GM12892 (cell line): Measurements from ENCODE around the gene SMG6.
"Not testable (repeated sequence)": the region's sequence is repeated elsewhere in the genome, so short reads cannot be mapped to it uniquely, and the experiment has no call there.

ENCODE experiments used
- DNase-seq: peaks from one replicate; pipeline ENCODE4 v3.0.0; 2011; ENCODE audit not compliant: insufficient read length
- FAIRE-seq: peaks from 2 replicates; lab custom pipeline; 2011; peaks lifted over from hg19 to GRCh38; lab: Jason Lieb, UNC
- POLR2A ChIP-seq: IDR thresholded peaks from 2 replicates; pipeline ENCODE4 v1.6.1; 2011; ENCODE audit warnings: low read depth, low read length, control low read depth
- POLR2AphosphoS5 ChIP-seq: IDR thresholded peaks from 2 replicates; pipeline ENCODE4 v1.6.1; 2011; ENCODE audit warnings: low read depth, low read length, control low read depth
- TAF1 ChIP-seq: IDR thresholded peaks from 2 replicates; pipeline ENCODE4 v1.6.1; 2011; ENCODE audit warnings: low read depth, mild to moderate bottlenecking, control low read depth, low read length, borderline replicate concordance

SMG6 gene

DNA sequence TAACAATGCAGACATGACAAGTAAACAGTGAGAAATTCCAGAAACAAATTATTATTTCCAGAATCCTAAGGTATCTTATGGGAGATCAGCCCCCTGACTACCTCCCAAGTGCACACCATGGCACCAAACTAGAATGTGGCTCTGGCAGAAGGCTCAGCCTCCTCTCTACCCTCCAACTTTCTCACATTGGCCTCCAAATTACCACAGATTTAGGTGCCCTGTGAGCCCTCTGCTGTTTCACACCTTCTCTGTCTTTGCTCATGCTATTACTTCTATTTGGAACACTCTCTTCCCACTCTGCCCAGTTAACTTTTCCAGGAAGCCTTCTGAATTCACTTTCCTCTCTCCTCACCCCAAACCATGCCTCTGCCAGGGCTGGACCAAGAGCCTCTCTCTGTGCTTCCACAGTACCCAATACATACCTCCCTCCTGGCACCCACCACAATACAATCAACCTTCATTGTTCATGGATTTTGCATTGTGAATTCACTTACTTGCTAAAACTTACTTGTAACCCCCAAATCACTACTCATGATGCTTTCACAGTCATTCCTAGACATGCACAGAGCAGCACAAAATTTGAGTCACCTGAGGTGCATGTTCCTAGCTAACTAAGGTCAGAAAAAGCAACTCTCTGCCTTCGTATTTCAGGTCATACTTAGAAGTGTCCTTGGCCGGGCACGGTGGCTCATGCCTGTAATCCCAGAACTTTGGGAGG lies 31.4 kb downstream of the SMG6 start:
- peak; percentile 60 for FAIRE-seq

DNA sequence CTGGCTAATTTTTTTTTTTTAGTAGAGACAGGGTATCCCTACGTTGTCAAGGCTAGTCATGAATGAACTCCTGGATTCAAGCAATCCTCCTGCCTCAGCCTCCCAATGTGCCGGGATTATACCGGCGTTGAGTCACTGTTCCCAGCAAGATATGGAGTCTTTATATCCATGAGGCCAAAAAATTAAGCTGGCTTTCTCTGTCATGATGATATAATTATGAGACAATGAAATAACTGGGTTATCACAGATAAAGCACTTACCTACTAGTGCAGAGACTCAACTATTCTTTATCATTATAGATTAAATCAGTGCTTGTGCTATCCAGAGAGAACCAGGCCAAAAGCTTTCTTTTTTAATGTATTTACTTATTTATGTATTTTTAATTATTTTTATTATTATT lies 36.2 kb downstream of the SMG6 start:
- FAIRE-seq (no peak), DNase-seq (no peak)
- TF ChIP-seq POLR2AphosphoS5 (no peak), TAF1 (no peak), POLR2A (no peak)

More for the DNA sequence above, 31.4 kb downstream of the SMG6 start:
- TF ChIP-seq POLR2A (no peak), TAF1 (no peak), POLR2AphosphoS5 (no peak)
- no peak for DNase-seq

DNA sequence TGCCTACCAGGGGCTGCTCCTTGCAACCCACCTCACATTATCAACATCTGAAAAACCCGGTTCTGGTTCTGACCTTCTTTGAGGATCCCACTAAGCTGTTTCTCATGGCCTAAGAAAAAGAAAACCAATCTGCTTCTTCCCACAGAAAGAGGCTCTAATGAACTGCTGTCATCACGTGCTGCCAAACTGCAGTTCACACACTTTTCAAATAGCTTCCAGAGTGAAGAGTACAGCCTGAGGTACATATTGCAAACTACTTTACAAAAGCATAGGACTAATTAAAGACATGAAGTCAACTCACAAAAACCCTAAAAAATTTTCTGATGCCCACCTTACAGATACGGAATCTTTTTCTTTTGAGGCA lies 36.7 kb downstream of the SMG6 start:
- FAIRE-seq (no peak), DNase-seq (no peak)
- no peak for TF ChIP-seq POLR2A
- no peak; the same call in 1 of the 2 replicates for TF ChIP-seq POLR2AphosphoS5
- no peak for TF ChIP-seq TAF1

DNA sequence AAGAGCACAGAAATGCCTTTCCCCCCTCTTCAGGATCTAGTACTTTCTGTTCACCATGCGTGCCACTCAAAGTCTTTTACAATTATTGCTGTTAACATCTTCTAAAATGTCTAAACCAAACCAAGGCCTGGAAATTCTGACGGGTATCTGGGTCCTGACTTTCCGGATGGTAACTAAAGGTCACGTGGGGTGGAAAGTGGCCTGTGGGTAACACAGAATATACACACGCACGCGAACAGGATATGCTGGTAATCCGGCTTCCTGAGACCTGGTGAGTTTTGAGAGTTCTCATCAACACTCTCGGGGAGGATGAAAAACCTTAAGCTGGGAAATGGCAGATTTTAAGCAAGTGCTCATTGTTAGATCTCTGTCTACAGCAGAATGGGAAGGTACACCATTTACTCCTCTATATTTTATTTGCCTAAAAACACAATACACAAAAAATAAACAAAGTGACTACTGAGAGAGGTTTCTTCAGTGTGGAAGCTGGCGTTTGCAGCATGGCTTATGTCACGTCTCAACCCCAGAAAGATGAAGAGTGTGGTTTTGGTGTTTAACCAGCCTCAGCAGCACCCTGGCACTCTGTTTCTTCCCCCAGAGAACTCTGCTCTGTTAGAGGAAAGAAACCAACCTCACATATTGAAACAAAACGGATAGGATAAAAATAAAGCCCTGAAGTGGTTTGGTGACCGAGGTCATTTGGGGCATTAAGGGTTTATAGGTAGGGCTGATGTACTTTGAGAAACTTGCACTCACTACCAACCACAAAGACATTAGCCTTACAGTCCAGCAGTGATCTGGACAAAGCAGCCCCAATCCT lies 37.3 kb downstream of the SMG6 start:
- DNase-seq (no peak), FAIRE-seq (no peak)
- TF ChIP-seq POLR2AphosphoS5 = no peak; the same call in 1 of the 2 replicates

DNA sequence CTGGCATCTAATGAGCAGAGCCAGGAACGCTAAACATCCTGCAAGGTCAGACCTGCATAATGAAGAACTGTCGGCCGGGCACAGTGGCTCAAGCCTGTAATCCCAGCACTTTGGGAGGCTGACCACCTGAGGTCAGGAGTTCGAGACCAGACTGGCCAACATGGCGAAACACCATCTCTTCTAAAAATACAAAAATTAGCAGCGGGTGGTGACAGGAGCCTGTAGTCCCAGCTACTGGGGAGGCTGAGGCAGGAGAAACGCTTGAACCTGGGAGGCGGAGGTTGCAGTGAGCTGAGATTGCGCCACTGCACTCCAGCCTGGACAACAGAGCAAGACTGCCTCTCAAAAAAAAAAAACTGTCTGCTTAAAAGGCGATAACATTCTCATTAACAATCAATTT lies 38.4 kb downstream of the SMG6 start:
- DNase-seq, FAIRE-seq: not testable (repeated sequence)

DNA sequence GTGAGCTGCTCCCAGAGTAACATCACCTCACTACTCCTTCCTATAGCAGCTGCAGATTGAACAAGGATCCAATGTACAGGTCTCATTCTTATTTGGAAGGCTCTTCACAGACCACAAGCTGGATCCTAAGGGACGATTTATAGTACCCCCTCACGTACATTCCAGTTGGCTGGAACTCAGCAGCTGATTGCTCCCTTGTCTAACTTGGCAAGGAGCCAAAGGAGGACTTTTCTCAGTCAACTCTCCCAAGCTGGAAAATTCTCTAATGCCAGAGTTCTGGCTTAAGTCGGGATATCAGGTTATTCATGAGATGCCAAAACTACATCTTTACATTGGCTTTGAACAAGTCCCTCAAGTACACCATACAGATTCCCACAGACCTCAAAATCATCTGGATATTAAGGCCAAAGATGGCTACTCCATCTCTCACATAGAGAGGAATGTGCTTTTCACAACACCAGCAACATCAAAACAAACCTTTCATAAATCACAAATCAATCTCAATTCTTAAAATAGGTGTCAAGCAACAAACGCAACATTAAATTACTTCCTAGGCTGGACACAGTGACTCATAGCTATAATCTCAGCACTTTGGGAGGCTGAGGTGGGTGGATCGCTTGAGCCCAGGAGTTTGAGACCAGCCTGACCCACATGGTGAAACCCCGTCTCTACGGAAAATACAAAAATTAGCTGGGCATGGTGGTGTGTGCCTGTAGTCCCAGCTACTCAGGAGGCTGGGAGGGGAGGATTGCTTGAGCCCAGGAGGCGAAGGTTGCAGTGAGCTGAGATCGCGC lies 39.3 kb downstream of the SMG6 start:
- TF ChIP-seq POLR2AphosphoS5 (no peak), TAF1 (no peak), POLR2A (no peak)
- no peak for FAIRE-seq
- DNase-seq = no peak

DNA sequence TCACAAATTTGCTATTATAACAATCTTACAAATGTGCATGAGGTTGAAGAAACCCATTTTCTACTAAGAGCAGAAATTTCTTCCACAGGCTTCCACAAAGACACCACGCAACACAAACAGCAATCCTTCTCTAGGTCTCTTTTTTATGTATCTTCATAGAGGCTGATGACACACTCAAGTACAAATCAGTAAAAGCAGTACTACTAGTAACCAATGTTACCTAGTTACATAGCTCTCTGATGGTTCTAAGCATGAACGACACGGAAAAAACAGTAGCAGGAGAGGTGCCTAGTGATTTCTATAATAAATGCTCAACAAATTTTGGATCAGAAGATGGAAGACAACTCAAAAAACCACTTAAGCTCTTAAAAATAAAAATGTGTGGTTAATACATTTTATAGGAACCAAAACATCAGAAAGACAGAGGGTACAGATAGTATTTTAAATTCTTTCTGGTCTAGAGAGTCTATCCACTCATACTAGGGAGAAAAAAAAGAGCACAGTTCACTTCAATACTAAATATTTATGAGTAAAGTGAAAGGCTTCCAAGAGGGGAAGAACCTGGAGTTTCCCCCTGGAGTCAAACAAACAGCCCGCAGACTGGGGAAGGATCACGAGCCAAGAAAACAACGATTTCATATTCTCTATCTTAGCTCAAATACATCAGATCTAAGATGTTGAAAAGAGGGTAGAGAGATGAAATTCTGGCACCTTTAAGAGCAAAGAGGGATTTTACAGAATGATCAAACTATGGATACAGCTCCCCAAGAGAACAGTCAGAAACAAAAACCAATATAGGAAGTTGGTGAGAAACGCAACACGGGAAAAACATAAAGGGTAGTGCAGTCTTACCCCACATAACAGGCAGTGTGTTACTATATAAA lies 40.2 kb downstream of the SMG6 start:
- no peak for DNase-seq
- TF ChIP-seq POLR2AphosphoS5 = no peak
- TF ChIP-seq POLR2A = no peak
- no peak for TF ChIP-seq TAF1
- no peak for FAIRE-seq

DNA sequence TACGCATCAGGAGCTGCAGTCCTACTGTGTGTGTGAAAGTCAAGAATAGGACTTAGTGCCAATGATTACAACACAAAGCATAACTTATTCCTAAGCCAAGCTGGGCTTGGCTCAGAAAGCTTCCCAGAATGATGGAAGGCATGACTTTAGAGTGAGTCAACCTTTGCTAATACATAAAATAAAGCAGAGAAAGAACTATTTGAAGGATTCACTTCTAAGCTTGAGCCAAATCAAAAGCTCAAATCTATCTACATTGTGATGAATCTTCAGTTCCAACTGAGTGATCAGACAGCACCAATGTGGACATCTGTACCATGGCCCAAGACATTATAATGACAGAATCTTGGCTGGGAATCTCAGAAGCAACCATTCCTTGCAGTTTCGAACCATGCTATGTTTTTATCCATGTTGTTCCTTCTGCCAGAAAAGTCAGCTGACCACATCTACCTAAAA lies 41.4 kb downstream of the SMG6 start:
- no peak for TF ChIP-seq POLR2AphosphoS5
- FAIRE-seq (no peak), DNase-seq (no peak)

DNA sequence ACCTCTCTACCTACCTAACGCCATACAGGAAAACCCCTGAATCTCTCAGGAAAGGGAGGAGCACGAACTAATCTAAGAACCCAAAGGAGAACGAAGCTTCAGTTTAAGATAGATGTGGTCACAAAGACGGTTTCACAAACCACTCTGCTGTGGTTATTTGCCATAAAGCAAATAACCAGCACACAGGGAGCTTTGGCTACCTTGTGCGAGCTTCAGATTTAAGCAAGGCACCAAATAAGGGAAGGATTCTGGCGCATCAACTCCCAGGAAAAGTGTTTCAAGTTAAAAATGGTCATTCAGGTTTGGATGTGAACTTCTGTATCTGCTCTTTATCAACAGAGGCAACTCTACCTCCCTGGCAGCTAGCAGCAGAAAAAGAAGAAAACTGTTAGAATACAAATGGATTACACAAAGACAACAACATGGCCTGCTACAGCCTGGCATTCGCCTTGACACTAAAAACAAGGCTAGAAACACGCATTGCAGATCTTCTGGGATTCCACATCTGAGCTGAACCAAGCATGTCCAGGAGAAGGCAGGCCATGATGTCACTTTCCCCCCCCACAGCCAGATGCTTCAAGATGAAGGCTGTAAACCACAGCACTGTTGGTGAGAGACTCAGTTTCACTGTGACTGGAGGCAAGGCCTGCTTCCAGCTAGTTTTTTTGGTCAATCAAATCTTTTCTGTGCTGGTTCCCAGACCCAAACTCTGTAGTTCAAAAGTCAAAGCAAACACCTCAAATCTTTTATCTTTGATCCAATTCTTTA lies 43.6 kb downstream of the SMG6 start:
- peak; percentile 98 for FAIRE-seq
- peak; percentile 43; the same call in 1 of the 2 replicates for TF ChIP-seq POLR2A
- TF ChIP-seq POLR2AphosphoS5 = peak; percentile 64; the same call in 1 of the 2 replicates
- no peak; the same call in 1 of the 2 replicates for TF ChIP-seq TAF1

DNA sequence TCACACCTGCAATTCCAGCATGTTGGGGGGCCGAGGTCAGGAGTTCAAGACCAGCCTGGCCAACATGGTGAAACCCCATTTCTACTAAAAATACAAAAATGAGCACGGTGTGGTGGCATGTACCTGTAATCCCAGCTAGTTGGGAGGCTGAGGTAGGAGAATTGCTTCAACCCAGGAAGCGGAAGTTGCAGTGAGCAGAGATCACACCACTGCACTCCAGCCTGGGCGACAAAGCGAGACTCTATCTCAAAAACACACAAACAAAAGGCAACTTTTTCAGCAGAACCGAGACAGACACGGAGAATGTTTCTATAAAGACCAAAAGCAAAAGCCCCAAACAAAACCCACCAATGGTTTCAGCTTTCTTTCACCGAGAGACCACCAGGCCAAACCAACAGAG lies 44.8 kb downstream of the SMG6 start:
- peak; percentile 65 for FAIRE-seq
- DNase-seq = not testable (repeated sequence)

More for the DNA sequence above, 43.6 kb downstream of the SMG6 start:
- DNase-seq = peak; percentile 44
